Measurements from ENCODE around the gene PLXNA4.

GRCh38 chr7:132415259-132415658 lies 161.0 kb downstream of the PLXNA4 start:
- TF ChIP-seq REST (IDR thresholded peaks at IDR 0.05; ENCODE audit: insufficient read depth in 1 of 2, low read depth in 2 of 2, low read length in 2 of 2) = no peak
- TF ChIP-seq POLR2AphosphoS5 (IDR thresholded peaks at IDR 0.05; ENCODE audit: low read depth, low read length) = no peak
- TF ChIP-seq FOXP2 (optimal IDR thresholded peaks at IDR 0.05; ENCODE audit: borderline replicate concordance, extremely low read depth, extremely low read length, insufficient read depth) = no peak
- TF ChIP-seq TAF1 (IDR thresholded peaks at IDR 0.05; ENCODE audit: borderline replicate concordance, insufficient read depth, low read length) = no peak
